Activated naive CD8-positive, alpha-beta T cell treated with anti-CD3 and anti-CD28 coated beads for 36 hours (primary cell): ENCODE data around the gene KCNIP1. TPM values are rescaled to one million over a fixed set of nuclear protein-coding genes. Genes with fewer than 3 reads are reported as not detected.

Experiments used
- DNase-seq: peaks from one replicate; pipeline ENCODE4 v3.0.0; 2021
- H3K27ac Mint-ChIP-seq: one replicate; pipeline ENCODE4 v1.8.0; 2022; ENCODE audit warnings: mild to moderate bottlenecking, moderate library complexity, mixed read lengths
- H3K27me3 Mint-ChIP-seq: one replicate; pipeline ENCODE4 v1.8.0; 2022; ENCODE audit warnings: mild to moderate bottlenecking, mixed read lengths
- H3K36me3 Mint-ChIP-seq: one replicate; pipeline ENCODE4 v1.8.0; 2021; ENCODE audit warnings: mild to moderate bottlenecking, mixed read lengths
- H3K4me1 Mint-ChIP-seq: one replicate; pipeline ENCODE4 v1.8.0; 2021; ENCODE audit warnings: mixed read lengths
- H3K4me3 Mint-ChIP-seq: one replicate; pipeline ENCODE4 v1.8.0; 2022; ENCODE audit warnings: mild to moderate bottlenecking, moderate library complexity, mixed read lengths
- H3K9me3 Mint-ChIP-seq: one replicate; pipeline ENCODE4 v1.8.0; 2022; ENCODE audit warnings: mixed read lengths
- total RNA-seq, 2 experiments: library from RNA; stranded (reverse); gene quantifications; one replicate each; pipeline ENCODE4 v1.2.3, GENCODE V29; 2021

KCNIP1 gene
- total RNA-seq, 2 experiments from 2014 or later: not detected

GRCh38 chr5:170771496-170771895 lies 267.7 kb downstream of the KCNIP1 start:
- DNase-seq: no peak
- H3K27me3 Mint-ChIP-seq: no peaks in the 10 kb centered on the region
- H3K4me3 Mint-ChIP-seq: no peak overlapping the region
- no peaks in the 10 kb centered on the region for H3K9me3 Mint-ChIP-seq
- H3K27ac Mint-ChIP-seq: no peak overlapping the region
- H3K36me3 Mint-ChIP-seq: no peaks in the 10 kb centered on the region
- H3K4me1 Mint-ChIP-seq: no peaks in the 10 kb centered on the region

- no peaks in the 10 kb centered on the region for H3K4me1 Mint-ChIP-seq
- no peaks in the 10 kb centered on the region for H3K9me3 Mint-ChIP-seq
- H3K27ac Mint-ChIP-seq: no peak overlapping the region
- DNase-seq: no peak
- H3K36me3 Mint-ChIP-seq: no peaks in the 10 kb centered on the region
- no peak overlapping the region for H3K4me3 Mint-ChIP-seq
- no peaks in the 10 kb centered on the region for H3K27me3 Mint-ChIP-seq
Observed at GRCh38 chr5:170773024-170773985, 269.5 kb downstream of the KCNIP1 start.

GRCh38 chr5:170774831-170775230 lies 271.0 kb downstream of the KCNIP1 start:
- H3K36me3 Mint-ChIP-seq: no peaks in the 10 kb centered on the region
- no peaks in the 10 kb centered on the region for H3K4me1 Mint-ChIP-seq
- H3K27me3 Mint-ChIP-seq: no peaks in the 10 kb centered on the region
- no peak for DNase-seq
- H3K27ac Mint-ChIP-seq: no peak overlapping the region
- no peaks in the 10 kb centered on the region for H3K9me3 Mint-ChIP-seq
- no peak overlapping the region for H3K4me3 Mint-ChIP-seq

- Mint-ChIP-seq H3K27me3 (no peaks in the 10 kb centered on the region), H3K4me1 (no peaks in the 10 kb centered on the region), H3K36me3 (no peaks in the 10 kb centered on the region)
Observed at GRCh38 chr5:170781946-170782345, 278.1 kb downstream of the KCNIP1 start.

GRCh38 chr5:170782438-170782837 lies 278.6 kb downstream of the KCNIP1 start:
- Mint-ChIP-seq H3K27ac (no peak overlapping the region), H3K9me3 (no peaks in the 10 kb centered on the region), H3K36me3 (no peaks in the 10 kb centered on the region), H3K4me3 (no peak overlapping the region), H3K27me3 (no peaks in the 10 kb centered on the region), H3K4me1 (no peaks in the 10 kb centered on the region)
- DNase-seq: no peak

More at GRCh38 chr5:170781946-170782345, 278.1 kb downstream of the KCNIP1 start:
- Mint-ChIP-seq H3K4me3 (no peak overlapping the region), H3K27ac (no peak overlapping the region), H3K9me3 (no peaks in the 10 kb centered on the region)
- no peak for DNase-seq

- Mint-ChIP-seq H3K36me3 (no peaks in the 10 kb centered on the region), H3K9me3 (no peaks in the 10 kb centered on the region), H3K4me1 (no peaks in the 10 kb centered on the region), H3K27me3 (no peaks in the 10 kb centered on the region), H3K27ac (no peak within 1 kb of the TSS), H3K4me3 (no peak within 1 kb of the TSS)
- no peak for DNase-seq
Observed at GRCh38 chr5:170783498-170784247, 279.9 kb downstream of the KCNIP1 start, which contains the start of gene GABRP. GABRP (plus strand) TSS chr5:170783725; CDS start chr5:170788616, 4,891 bp downstream.

GRCh38 chr5:170785416-170785815 lies 281.6 kb downstream of the KCNIP1 start:
- Mint-ChIP-seq H3K9me3 (no peaks in the 10 kb centered on the region), H3K36me3 (no peaks in the 10 kb centered on the region), H3K4me1 (no peaks in the 10 kb centered on the region), H3K4me3 (no peak overlapping the region), H3K27ac (no peak overlapping the region), H3K27me3 (no peaks in the 10 kb centered on the region)
- DNase-seq: no peak

Other genes with a start within 250 kb of the KCNIP1 start
- 100 to 1,000 TPM; 192 to 199 TPM for gene LCP2, start 206.2 kb upstream of the KCNIP1 start, total RNA-seq
- gene KCNMB1, start 114.7 kb upstream of the KCNIP1 start, total RNA-seq: not detected